H1 (cell line): ENCODE measurements around the gene RBM19. TPM values are rescaled to one million over a fixed set of nuclear protein-coding genes. Genes with fewer than 3 reads are reported as not detected.

Source experiments
- polyA plus RNA-seq, 7 experiments: library from polyadenylated mRNA; depleted of rRNA in 3 of 7; stranded (reverse) in 5 of 7; unstranded in 2 of 7; fragments of >200 nt in 5 of 7; fragments of 200-250 nt in 2 of 7; gene quantifications; 1 replicate in 5 of 7; 2 replicates in 1 of 7; 4 replicates in 1 of 7; pipeline versions ENCODE4 v1.2.1 to v1.2.3, GENCODE V29; 2011 to 2013; ENCODE audit warnings: missing spikeins in 2 of 7, mixed read lengths in 2 of 7
- total RNA-seq: library from RNA; stranded (reverse); fragmentation: NEBNext Ultra II Directional; extraction: Animal tissue kit (Norgen Biotek cat#: 25700); gene quantifications from 2 replicates; pipeline ENCODE4 v1.2.1, GENCODE V29; 2021
- TF ChIP-seq, protein P1 (sequence below): IDR thresholded peaks from 2 replicates; pipeline ENCODE4 v1.6.1; 2012; ENCODE audit warnings: inconsistent platforms

The RBM19 gene
- total and polyA plus RNA-seq, 2 of the 8 experiments (the other 6 are each of a cell fraction or from before 2014, with no cell fraction given) = 23.4 to 61.9 TPM

DNA sequence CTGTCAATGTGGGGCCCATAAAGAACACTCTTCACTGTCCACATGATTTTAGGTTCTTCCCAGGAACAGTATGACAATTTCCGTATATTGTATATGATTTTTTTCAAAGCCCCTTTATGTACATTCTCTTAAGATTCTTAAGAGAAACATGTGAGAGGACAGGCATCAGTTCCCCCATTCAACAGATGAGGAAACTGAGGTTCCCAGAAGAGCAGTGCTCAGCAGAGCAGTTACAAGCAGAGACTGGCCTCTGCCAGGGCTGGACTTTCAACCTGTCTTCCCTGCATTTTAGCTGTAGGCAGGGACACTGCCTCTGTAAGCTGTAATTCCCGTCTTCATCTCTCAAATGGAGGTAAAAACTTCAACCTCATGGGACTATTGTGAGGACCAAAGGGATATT is 77.7 kb downstream of the RBM19 start (continued):
- TF ChIP-seq, protein P1, sequence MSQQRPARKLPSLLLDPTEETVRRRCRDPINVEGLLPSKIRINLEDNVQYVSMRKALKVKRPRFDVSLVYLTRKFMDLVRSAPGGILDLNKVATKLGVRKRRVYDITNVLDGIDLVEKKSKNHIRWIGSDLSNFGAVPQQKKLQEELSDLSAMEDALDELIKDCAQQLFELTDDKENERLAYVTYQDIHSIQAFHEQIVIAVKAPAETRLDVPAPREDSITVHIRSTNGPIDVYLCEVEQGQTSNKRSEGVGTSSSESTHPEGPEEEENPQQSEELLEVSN = no peak
